Muscle layer of colon (tissue), 2 donors: ENCODE results near the gene MAP4K1.
"Not testable (repeated sequence)": the region's sequence is repeated elsewhere in the genome, so short reads cannot be mapped to it uniquely, and the experiment has no call there.

Experiments
- H3K27ac ChIP-seq: one replicate; pipeline ENCODE4 v1.7.0; 2013; ENCODE audit warnings: low read depth, mild to moderate bottlenecking, low read length, moderate library complexity
- H3K27me3 ChIP-seq, 2 donors: one replicate each; pipeline ENCODE4 v1.7.0; 2013; ENCODE audit warnings: low read length in 2 of 2, mild to moderate bottlenecking in 2 of 2; ENCODE audit not compliant: insufficient read depth in 2 of 2, control insufficient read depth in 1 of 2
- H3K36me3 ChIP-seq: one replicate; pipeline ENCODE4 v1.7.0; 2013; ENCODE audit warnings: mild to moderate bottlenecking, low read length; ENCODE audit not compliant: insufficient read depth
- H3K4me1 ChIP-seq: one replicate; pipeline ENCODE4 v1.7.0; 2013; ENCODE audit warnings: mild to moderate bottlenecking, low read length; ENCODE audit not compliant: insufficient read depth
- H3K4me3 ChIP-seq, 2 donors: one replicate each; pipeline ENCODE4 v1.7.0; 2013; ENCODE audit warnings: low read length in 2 of 2, low read depth in 1 of 2, mild to moderate bottlenecking in 1 of 2, moderate library complexity in 1 of 2
- H3K9ac ChIP-seq: one replicate; pipeline ENCODE4 v1.7.0; 2013; ENCODE audit warnings: low read length
- H3K9me3 ChIP-seq: one replicate; pipeline ENCODE4 v1.7.0; 2013; ENCODE audit warnings: mild to moderate bottlenecking, low read length
- donor health status: abdominal sarcoma.
- donor health status: Adenocarcinoma of cecum.

Gene MAP4K1

GRCh38 chr19:38616265-38616664 is 1.5 kb downstream of the MAP4K1 start:
- H3K27ac ChIP-seq, result no peak overlapping the region
- H3K36me3 ChIP-seq, result peaks cover 11% of the 10 kb centered on the region
- H3K4me1 ChIP-seq, result peaks cover 19% of the 10 kb centered on the region
- no peaks in the 10 kb centered on the region for H3K9me3 ChIP-seq
- H3K27me3 ChIP-seq, result no peaks in the 10 kb centered on the region
- no peak overlapping the region for H3K4me3 ChIP-seq
- no peak overlapping the region for H3K9ac ChIP-seq

- no peaks in the 10 kb centered on the region for H3K27me3 ChIP-seq
- no peak overlapping the region for H3K4me3 ChIP-seq
- H3K4me1 ChIP-seq, result peaks cover 16% of the 10 kb centered on the region
- no peak overlapping the region for H3K27ac ChIP-seq
- H3K9ac ChIP-seq, result no peak overlapping the region
- no peaks in the 10 kb centered on the region for H3K9me3 ChIP-seq
- H3K36me3 ChIP-seq, result peaks cover under 1% of the 10 kb centered on the region
These were observed 2.7 kb downstream of the MAP4K1 start for GRCh38 chr19:38615007-38615581.

- no peaks in the 10 kb centered on the region for H3K9me3 ChIP-seq
- no peaks in the 10 kb centered on the region for H3K27me3 ChIP-seq
- H3K27ac ChIP-seq, result no peak overlapping the region
- no peak overlapping the region for H3K9ac ChIP-seq
- H3K4me3 ChIP-seq, result no peak overlapping the region
- no peaks in the 10 kb centered on the region for H3K36me3 ChIP-seq
- peaks cover 9% of the 10 kb centered on the region for H3K4me1 ChIP-seq
These were observed 3.5 kb downstream of the MAP4K1 start for GRCh38 chr19:38614289-38614688.

GRCh38 chr19:38606131-38606530 is 11.6 kb downstream of the MAP4K1 start:
- no peaks in the 10 kb centered on the region for H3K27me3 ChIP-seq
- no peaks in the 10 kb centered on the region for H3K36me3 ChIP-seq
- H3K4me1 ChIP-seq, result no peaks in the 10 kb centered on the region
- no peak overlapping the region for H3K9ac ChIP-seq
- H3K27ac ChIP-seq, result no peak overlapping the region
- H3K9me3 ChIP-seq, result no peaks in the 10 kb centered on the region
- H3K4me3 ChIP-seq, result no peak overlapping the region

GRCh38 chr19:38602856-38603255 is 14.9 kb downstream of the MAP4K1 start:
- not testable (repeated sequence) for H3K9me3 ChIP-seq, H3K36me3 ChIP-seq, H3K27me3 ChIP-seq, H3K9ac ChIP-seq, H3K4me3 ChIP-seq, H3K4me1 ChIP-seq, H3K27ac ChIP-seq

- no peaks in the 10 kb centered on the region for H3K4me1 ChIP-seq
- H3K36me3 ChIP-seq, result no peaks in the 10 kb centered on the region
- no peak overlapping the region for H3K9ac ChIP-seq
These were observed 18.0 kb downstream of the MAP4K1 start for GRCh38 chr19:38599722-38600121.

GRCh38 chr19:38597075-38597474 is 20.7 kb downstream of the MAP4K1 start:
- peaks cover 4% of the 10 kb centered on the region in 2 donors for H3K27me3 ChIP-seq
- H3K4me3 ChIP-seq, result no peak overlapping the region
- no peaks in the 10 kb centered on the region for H3K9me3 ChIP-seq
- H3K4me1 ChIP-seq, result no peaks in the 10 kb centered on the region
- H3K9ac ChIP-seq, result no peak overlapping the region
- no peaks in the 10 kb centered on the region for H3K36me3 ChIP-seq
- H3K27ac ChIP-seq, result no peak overlapping the region

More at GRCh38 chr19:38599722-38600121, 18.0 kb downstream of the MAP4K1 start:
- H3K27me3 ChIP-seq, result peaks cover 4% of the 10 kb centered on the region in 2 donors
- H3K9me3 ChIP-seq, result no peaks in the 10 kb centered on the region
- H3K4me3 ChIP-seq, result no peak overlapping the region
- H3K27ac ChIP-seq, result no peak overlapping the region

- Histone ChIP-seq H3K27ac (no peak overlapping the region), H3K36me3 (no peaks in the 10 kb centered on the region), H3K9ac (no peak overlapping the region), H3K4me3 (no peak overlapping the region), H3K27me3 (peaks cover 4% of the 10 kb centered on the region in 2 donors), H3K4me1 (no peaks in the 10 kb centered on the region), H3K9me3 (no peaks in the 10 kb centered on the region)
These were observed 21.4 kb downstream of the MAP4K1 start for GRCh38 chr19:38596057-38596981.

- no peaks in the 10 kb centered on the region for H3K9me3 ChIP-seq
- no peak overlapping the region for H3K9ac ChIP-seq
- H3K36me3 ChIP-seq, result no peaks in the 10 kb centered on the region
- H3K27ac ChIP-seq, result no peak overlapping the region
- no peak overlapping the region for H3K4me3 ChIP-seq
- H3K4me1 ChIP-seq, result no peaks in the 10 kb centered on the region
- H3K27me3 ChIP-seq, result peaks cover 4% of the 10 kb centered on the region in 2 donors
These were observed 24.8 kb downstream of the MAP4K1 start for GRCh38 chr19:38592940-38593339.

- Histone ChIP-seq H3K9ac (no peak overlapping the region), H3K4me1 (no peaks in the 10 kb centered on the region), H3K27ac (no peak overlapping the region), H3K27me3 (no peaks in the 10 kb centered on the region), H3K9me3 (no peaks in the 10 kb centered on the region), H3K4me3 (no peak overlapping the region), H3K36me3 (no peaks in the 10 kb centered on the region)
These were observed 29.7 kb downstream of the MAP4K1 start for GRCh38 chr19:38588041-38588440.

GRCh38 chr19:38587562-38587961 is 30.2 kb downstream of the MAP4K1 start:
- Histone ChIP-seq H3K4me1 (no peaks in the 10 kb centered on the region), H3K9me3 (no peaks in the 10 kb centered on the region), H3K9ac (no peak overlapping the region), H3K36me3 (no peaks in the 10 kb centered on the region), H3K4me3 (no peak overlapping the region), H3K27ac (no peak overlapping the region), H3K27me3 (no peaks in the 10 kb centered on the region)

- Histone ChIP-seq H3K9ac (no peak overlapping the region), H3K27me3 (no peaks in the 10 kb centered on the region), H3K4me3 (no peak overlapping the region), H3K36me3 (no peaks in the 10 kb centered on the region), H3K27ac (no peak overlapping the region), H3K4me1 (no peaks in the 10 kb centered on the region), H3K9me3 (no peaks in the 10 kb centered on the region)
These were observed 33.8 kb downstream of the MAP4K1 start for GRCh38 chr19:38583985-38584305.
